ENCODE results near the gene DDX41. TPM values are rescaled to one million over a fixed set of nuclear protein-coding genes. Genes with fewer than 3 reads are reported as not detected.

DDX41 gene
- total RNA-seq, 4 donors from 2014 or later = 85.3 to 139 (median 105) TPM

DNA sequence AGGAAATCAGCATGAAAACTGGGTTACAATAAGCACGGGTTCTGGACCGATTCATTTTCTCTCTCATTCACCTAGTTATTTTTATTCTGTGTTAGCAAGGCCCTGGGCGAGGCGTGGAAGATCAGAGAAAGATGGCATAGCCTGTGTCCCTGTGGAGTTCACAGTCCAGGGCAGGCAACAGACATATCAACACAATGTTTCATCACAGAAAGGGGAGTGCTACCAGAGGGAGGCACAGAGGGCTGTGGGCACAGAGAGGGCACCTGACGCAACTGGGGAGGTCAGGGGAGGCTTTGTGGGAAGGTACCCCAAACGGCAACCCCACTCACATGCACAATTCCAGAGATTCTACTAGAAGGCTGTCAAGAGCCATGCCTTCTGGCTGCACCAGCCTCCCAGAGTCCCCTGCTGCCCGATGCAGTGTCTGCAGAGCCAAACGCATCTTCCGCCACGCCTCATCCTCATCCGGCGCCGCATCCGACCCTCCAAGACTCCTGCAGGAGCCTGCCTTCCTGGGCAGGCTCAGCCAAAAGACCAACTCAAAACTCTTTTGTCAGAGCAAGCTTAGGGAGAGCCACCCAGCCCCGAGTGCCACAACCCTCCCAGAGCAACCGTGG lies 36.2 kb upstream of the DDX41 start:
- Histone ChIP-seq H3K36me3 (no peaks in the 10 kb centered on the region), H3K9me3 (no peaks in the 10 kb centered on the region), H3K4me3 (peak overlapping the region; percentile 76 to 99 (median 85)), H3K4me1 (peaks cover 0 to 45% (median 13%) of the 10 kb centered on the region in 4 donors), H3K27me3 (no peaks in the 10 kb centered on the region), H3K27ac (peak overlapping the region in 2 of 4 donors; percentile 88 to 90)
- 39 to 50% methylated on average over 11 to 16 of the region's 16 CpGs for WGBS, 2 donors
- TF ChIP-seq, protein P1, sequence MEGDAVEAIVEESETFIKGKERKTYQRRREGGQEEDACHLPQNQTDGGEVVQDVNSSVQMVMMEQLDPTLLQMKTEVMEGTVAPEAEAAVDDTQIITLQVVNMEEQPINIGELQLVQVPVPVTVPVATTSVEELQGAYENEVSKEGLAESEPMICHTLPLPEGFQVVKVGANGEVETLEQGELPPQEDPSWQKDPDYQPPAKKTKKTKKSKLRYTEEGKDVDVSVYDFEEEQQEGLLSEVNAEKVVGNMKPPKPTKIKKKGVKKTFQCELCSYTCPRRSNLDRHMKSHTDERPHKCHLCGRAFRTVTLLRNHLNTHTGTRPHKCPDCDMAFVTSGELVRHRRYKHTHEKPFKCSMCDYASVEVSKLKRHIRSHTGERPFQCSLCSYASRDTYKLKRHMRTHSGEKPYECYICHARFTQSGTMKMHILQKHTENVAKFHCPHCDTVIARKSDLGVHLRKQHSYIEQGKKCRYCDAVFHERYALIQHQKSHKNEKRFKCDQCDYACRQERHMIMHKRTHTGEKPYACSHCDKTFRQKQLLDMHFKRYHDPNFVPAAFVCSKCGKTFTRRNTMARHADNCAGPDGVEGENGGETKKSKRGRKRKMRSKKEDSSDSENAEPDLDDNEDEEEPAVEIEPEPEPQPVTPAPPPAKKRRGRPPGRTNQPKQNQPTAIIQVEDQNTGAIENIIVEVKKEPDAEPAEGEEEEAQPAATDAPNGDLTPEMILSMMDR (IDR thresholded peaks at IDR 0.05) = no peak
- TF ChIP-seq POLR2A (IDR thresholded peaks at IDR 0.05) = no peak
- no peak for TF ChIP-seq EP300 (IDR thresholded peaks at IDR 0.05)
- DNase-seq (ENCODE audit: low spot score in 2 of 2) = no peak

DNA sequence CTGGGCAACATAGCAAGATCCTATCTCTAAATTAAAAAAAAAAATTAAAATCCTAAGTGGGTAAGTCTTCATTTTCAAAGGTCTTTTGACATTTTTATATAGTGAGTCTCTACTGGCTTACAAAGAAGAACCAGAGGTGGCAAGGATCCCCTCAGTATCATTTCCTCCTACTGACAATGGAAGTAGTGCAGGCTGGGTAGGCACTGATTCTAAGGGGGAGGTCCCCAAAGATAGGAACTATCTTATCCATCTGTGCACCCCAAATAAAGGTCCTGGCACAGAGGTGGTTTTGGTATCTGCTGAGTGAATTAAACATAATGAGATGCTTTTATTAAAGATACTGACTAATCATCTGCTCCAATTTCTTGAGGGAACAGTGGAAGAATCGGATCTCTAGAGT lies 33.4 kb upstream of the DDX41 start:
- TF ChIP-seq EP300 (IDR thresholded peaks at IDR 0.05) (no peak), POLR2A (IDR thresholded peaks at IDR 0.05) (no peak)
- TF ChIP-seq, protein P1 (IDR thresholded peaks at IDR 0.05) = no peak
- H3K4me1 ChIP-seq = peaks cover 0 to 67% (median 26%) of the 10 kb centered on the region in 4 donors
- WGBS, 2 donors = 74 to 84% methylated on average over 1 of the region's 1 CpG
- H3K9me3 ChIP-seq = no peaks in the 10 kb centered on the region
- no peak overlapping the region for H3K27ac ChIP-seq
- H3K36me3 ChIP-seq = no peaks in the 10 kb centered on the region
- no peak overlapping the region for H3K4me3 ChIP-seq
- H3K27me3 ChIP-seq = no peaks in the 10 kb centered on the region
- DNase-seq (ENCODE audit: low spot score in 2 of 2) = no peak

DNA sequence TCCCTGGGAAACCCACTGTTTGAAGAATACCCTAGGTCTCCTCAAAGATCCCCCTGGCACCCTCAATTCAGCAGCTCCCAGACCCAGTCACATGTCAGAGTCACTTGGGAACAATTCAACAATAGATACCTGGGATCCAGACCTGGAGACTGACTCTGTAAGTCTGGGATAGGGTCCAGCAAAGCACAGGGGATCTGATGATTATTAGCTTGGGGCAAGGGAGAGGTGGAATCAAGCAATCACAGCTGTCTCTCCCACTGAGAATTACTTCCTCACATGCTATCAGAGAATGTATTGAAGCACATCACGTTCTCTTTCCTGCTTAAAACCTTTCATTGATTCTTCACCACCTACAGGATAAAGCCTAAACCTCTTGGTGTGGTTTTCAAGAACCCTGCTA lies 31.7 kb upstream of the DDX41 start:
- no peak for DNase-seq (ENCODE audit: low spot score in 2 of 2)
- H3K4me3 ChIP-seq = no peak overlapping the region
- no peaks in the 10 kb centered on the region for H3K9me3 ChIP-seq
- no peaks in the 10 kb centered on the region for H3K36me3 ChIP-seq
- WGBS, 2 donors = 31 to 59% methylated on average over 1 of the region's 1 CpG
- TF ChIP-seq POLR2A (IDR thresholded peaks at IDR 0.05) (no peak), EP300 (IDR thresholded peaks at IDR 0.05) (no peak)
- TF ChIP-seq, protein P1 (IDR thresholded peaks at IDR 0.05) = no peak
- H3K4me1 ChIP-seq = peaks cover 0 to 78% (median 28%) of the 10 kb centered on the region in 4 donors
- no peaks in the 10 kb centered on the region for H3K27me3 ChIP-seq
- H3K27ac ChIP-seq = peak overlapping the region in 1 of 4 donors; percentile 47

DNA sequence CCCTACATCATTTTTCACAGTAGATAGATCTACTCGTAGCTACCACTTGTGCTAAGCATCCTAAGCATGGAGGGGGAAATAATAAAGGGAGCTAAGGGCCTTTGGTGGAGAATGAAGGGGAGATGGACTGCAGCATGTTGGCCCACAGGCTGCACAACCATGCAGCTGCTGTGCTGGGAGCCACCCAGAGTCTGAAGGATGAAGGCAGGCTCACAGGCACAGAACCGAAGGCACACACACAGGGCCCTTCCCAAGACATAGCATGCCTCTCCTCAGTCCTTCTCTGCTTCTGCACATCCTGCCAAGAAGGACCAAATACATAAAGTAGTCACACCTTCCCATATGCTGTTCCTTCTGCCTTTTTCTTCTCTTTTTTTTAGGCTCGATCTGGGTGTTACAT lies 31.0 kb upstream of the DDX41 start:
- no peak for DNase-seq (ENCODE audit: low spot score in 2 of 2)
- no peaks in the 10 kb centered on the region for H3K36me3 ChIP-seq
- H3K27ac ChIP-seq = peak overlapping the region in 1 of 4 donors; percentile 65
- H3K4me1 ChIP-seq = peaks cover 0 to 78% (median 21%) of the 10 kb centered on the region in 4 donors
- TF ChIP-seq, protein P1 (IDR thresholded peaks at IDR 0.05) = no peak
- TF ChIP-seq POLR2A (IDR thresholded peaks at IDR 0.05) = no peak
- no peak for TF ChIP-seq EP300 (IDR thresholded peaks at IDR 0.05)
- H3K9me3 ChIP-seq = no peaks in the 10 kb centered on the region
- no peaks in the 10 kb centered on the region for H3K27me3 ChIP-seq
- no peak overlapping the region for H3K4me3 ChIP-seq
- WGBS, 2 donors = 81 to 84% methylated on average over 3 of the region's 3 CpGs

DNA sequence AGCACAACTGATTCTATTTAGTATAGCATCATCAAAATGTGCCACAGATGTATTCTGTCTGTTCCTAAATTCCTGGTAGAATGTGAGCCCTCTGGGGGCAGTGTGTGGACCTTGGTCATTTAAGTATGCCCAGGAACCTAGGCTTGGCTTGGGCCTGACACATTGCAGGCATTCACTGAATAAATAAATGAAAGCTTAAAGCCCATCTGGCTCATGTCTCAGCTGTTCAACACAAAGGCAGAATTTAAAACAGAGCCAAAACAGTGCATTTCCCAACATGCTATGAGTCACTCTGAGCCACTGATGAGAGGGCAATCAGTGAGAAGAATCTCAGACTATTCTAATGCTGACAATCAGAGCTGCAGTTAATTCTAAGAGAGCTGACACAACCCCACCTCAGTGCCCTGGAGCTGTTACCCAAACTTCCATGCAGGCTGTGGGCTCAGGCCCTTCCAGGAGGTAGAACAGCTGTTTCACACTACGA lies 29.5 kb upstream of the DDX41 start:
- peak in 1 of 2 donors; percentile 49 for DNase-seq (ENCODE audit: low spot score in 2 of 2)
- H3K4me1 ChIP-seq = peaks cover 0 to 70% (median 19%) of the 10 kb centered on the region in 4 donors
- 29 to 40% methylated on average over 1 of the region's 1 CpG for WGBS, 2 donors
- TF ChIP-seq EP300 (IDR thresholded peaks at IDR 0.05) = peak in 1 of 2 donors; percentile 75
- no peak for TF ChIP-seq POLR2A (IDR thresholded peaks at IDR 0.05)
- TF ChIP-seq, protein P1 (IDR thresholded peaks at IDR 0.05) = no peak
- H3K27ac ChIP-seq = peak overlapping the region; percentile 24 to 91 (median 71)
- no peaks in the 10 kb centered on the region for H3K27me3 ChIP-seq
- H3K9me3 ChIP-seq = no peaks in the 10 kb centered on the region
- no peaks in the 10 kb centered on the region for H3K36me3 ChIP-seq
- H3K4me3 ChIP-seq = no peak overlapping the region

Measured in tibial nerve (tissue), 4 donors.